A673 (cell line): ENCODE results near the gene DHDDS.

ENCODE experiments used
- CTCF ChIP-seq: fragments of 300-800, 200-600 bp; sonication (generic); conservative IDR thresholded peaks from 2 replicates; pipeline ENCODE4 v1.5.1; 2017; ENCODE audit warnings: low read depth, mild to moderate bottlenecking, antibody characterized with exemption, low read length, moderate library complexity, mixed read lengths
- EZH2 ChIP-seq: fragments of 200-600 bp; sonication (generic); IDR thresholded peaks from 2 replicates; pipeline ENCODE4 v1.6.1; 2017; ENCODE audit warnings: borderline replicate concordance, low read depth, mild to moderate bottlenecking, mixed read lengths, antibody characterized with exemption, low read length; ENCODE audit not compliant: poor library complexity, severe bottlenecking

- TF ChIP-seq CTCF, result no peak
- TF ChIP-seq EZH2, result no peak
Measured at GRCh38 chr1:26477446-26478152, 45.5 kb downstream of the DHDDS start.
